Epithelial cell of esophagus (primary cell): ENCODE results near the gene PAXIP1.

Experiments used
- DNase-seq: peaks from one replicate; pipeline ENCODE4 v3.0.0; 2010; ENCODE audit warnings: low read depth
- H3K4me3 ChIP-seq: 2 replicates; pipeline ENCODE4 v1.5.1; 2011; ENCODE audit warnings: mild to moderate bottlenecking, low read length, control low read depth
- TF ChIP-seq, protein P1 (sequence below): IDR thresholded peaks from 2 replicates; pipeline ENCODE4 v1.5.1; 2011; ENCODE audit warnings: low read depth, mild to moderate bottlenecking, low read length, control low read depth, inconsistent platforms; ENCODE audit not compliant: insufficient read depth; ENCODE audit errors: missing control alignments

The PAXIP1 gene

DNA sequence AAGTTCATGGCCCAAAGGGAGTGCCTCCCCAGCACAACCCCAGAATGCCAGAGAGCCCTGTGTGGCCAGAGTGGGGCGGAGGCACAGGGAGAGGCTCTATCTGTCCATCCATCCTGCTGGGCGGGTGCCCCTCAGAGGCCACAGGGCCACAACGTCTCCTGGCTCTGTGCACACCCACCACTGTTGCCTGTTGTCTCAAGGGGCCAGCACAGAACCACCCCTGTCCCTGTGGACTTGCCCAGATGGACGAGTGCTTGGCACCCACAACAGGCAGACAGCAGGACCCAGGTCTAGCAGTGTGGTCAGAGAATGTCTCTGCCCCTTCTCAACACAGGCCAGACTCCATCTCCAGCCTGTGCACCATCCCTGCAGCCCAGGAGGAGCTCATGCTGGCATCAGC is 92.8 kb downstream of the PAXIP1 start:
- TF ChIP-seq, protein P1, sequence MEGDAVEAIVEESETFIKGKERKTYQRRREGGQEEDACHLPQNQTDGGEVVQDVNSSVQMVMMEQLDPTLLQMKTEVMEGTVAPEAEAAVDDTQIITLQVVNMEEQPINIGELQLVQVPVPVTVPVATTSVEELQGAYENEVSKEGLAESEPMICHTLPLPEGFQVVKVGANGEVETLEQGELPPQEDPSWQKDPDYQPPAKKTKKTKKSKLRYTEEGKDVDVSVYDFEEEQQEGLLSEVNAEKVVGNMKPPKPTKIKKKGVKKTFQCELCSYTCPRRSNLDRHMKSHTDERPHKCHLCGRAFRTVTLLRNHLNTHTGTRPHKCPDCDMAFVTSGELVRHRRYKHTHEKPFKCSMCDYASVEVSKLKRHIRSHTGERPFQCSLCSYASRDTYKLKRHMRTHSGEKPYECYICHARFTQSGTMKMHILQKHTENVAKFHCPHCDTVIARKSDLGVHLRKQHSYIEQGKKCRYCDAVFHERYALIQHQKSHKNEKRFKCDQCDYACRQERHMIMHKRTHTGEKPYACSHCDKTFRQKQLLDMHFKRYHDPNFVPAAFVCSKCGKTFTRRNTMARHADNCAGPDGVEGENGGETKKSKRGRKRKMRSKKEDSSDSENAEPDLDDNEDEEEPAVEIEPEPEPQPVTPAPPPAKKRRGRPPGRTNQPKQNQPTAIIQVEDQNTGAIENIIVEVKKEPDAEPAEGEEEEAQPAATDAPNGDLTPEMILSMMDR: no peak
- no peak overlapping the region for H3K4me3 ChIP-seq
- no peak for DNase-seq

DNA sequence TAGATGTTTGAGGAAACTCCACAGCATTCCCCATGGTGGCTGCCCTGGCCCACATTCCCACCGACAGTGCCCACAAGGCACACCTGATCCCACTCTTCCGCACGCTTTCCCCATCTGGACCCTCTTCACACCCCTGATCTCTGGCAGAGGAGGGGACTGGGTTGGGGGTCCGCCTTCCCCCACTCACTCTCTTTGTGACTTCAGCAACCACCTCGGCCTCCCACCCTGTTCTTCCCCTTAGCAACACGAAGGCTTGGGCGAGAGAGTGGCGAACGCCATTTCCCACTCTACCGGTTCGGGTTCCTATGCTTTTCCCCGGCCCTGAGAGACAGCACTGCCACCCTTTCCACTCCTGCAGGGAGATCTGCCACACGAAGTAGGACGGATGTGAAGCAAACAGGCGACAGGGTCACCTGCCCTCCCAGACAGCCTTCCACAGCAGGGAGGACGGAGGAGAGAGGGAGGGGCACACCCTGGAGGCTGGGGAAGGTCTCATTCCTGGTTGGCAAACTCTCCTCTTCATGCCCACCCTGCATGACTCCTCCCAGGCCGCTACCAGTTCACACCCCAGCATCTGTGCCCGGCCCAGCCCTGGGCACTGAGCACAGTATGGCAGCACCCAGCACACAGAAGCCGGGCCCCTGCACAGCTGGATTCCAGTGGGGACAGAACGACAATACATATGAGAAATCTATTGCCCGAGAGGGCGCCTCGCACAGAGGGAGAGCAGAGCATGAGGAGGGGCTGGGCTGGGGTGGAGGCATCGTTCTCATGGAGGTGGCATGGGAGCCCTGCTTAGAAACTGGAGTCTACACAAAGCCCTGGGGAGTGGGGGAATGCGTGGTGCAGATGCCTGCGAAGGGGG is 93.5 kb downstream of the PAXIP1 start:
- H3K4me3 ChIP-seq: no peak overlapping the region
- no peak for DNase-seq
- TF ChIP-seq, protein P1: no peak

DNA sequence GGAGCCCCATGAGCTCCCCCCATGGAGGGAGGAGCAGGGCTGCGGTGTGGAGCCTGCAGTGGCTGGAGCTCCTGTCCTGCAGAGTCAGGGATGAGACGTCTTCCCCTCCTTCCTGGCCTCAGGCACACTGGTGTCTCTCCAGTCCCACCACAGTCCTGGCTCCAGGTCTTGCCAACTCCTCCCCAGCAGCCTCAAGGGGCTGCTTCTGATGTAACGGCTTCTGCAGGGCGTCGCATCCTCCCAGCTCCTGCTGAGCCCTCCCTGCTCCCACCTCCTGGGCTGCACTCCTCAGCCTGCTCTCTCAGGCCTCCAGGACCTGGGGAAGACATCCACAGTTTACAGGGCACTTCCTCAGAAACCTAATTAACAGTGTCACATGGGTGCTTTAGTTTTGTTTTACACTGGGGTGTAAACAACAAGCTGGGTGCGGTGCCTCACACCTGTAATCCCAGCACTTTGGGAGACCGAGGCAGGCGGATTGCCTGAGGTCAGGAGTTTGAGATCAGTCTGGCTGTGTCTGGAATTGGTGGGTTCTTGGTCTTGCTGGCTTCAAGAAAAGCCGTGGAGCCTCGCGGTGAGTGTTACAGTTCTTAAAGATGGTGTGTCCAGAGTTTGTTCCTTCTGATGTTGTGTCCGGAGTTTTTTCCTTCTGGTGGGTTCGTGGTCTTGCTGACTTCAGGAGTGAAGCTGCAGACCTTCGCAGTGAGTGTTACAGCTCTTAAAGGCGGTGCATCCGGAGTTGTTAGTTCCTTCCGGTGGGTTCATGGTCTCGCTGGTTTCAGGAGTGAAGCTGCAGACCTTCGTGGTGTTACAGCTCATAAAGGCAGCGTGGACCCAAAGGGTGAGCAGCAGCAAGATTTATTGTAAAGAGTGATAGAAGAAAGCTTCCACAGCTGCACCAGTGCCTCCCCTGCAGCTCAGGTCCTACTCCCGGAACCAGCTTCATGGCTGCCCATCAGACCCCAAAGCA is 95.0 kb downstream of the PAXIP1 start:
- DNase-seq: no peak
- TF ChIP-seq, protein P1: no peak

DNA sequence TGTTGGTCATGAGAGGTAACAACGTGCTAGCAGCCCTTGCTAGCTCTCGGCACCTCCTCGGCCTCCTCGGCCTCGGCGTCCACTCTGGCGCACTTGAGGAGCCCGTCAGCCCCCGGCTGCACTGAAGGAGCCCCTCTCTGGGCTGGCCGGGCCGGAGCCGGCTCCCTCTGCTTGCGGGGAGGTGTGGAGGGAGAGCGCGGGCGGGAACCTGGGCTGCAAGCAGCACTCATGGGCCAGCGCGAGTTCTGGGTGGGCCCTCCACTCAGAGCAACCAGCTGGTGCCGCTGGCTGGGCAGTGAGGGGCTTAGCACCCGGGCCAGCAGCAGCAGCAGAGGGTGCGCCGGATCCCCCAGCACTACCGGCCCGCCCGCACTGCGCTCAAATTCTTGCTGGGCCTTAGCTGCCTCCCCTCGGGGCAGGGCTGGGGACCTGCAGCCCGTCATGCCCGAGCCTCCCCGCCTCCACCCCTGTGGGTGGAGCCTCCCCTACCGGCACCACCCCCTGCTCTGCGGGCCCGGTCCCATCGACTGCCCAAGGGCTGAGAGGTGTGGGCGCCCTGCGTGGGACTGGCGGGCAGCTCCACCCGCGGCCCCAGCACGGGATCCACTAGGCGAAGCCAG is 96.1 kb downstream of the PAXIP1 start:
- no peak for DNase-seq
- no peak overlapping the region for H3K4me3 ChIP-seq
- TF ChIP-seq, protein P1: no peak

More for the DNA sequence above, 95.0 kb downstream of the PAXIP1 start:
- no peak overlapping the region for H3K4me3 ChIP-seq

DNA sequence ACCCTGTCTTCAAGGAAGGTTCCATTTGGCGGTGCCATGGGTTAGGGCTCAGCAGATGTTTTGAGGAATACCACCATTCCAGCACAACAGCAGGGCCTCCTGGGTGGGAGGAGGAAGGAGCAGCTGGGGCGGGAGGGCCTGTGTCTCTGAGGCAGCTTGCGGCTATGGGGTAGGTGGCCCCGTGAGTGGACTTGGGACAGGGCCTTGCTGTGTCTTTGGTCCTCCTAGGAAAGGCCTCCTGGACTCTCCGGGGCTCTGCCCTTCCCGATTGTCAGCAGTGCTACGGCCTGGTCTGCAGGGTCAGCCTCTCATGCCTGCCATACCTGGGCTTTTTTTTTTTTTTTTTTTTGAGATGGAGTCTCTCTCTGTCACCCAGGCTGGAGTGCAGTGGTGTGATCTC is 96.7 kb downstream of the PAXIP1 start:
- DNase-seq: no peak
- no peak overlapping the region for H3K4me3 ChIP-seq
- TF ChIP-seq, protein P1: no peak

DNA sequence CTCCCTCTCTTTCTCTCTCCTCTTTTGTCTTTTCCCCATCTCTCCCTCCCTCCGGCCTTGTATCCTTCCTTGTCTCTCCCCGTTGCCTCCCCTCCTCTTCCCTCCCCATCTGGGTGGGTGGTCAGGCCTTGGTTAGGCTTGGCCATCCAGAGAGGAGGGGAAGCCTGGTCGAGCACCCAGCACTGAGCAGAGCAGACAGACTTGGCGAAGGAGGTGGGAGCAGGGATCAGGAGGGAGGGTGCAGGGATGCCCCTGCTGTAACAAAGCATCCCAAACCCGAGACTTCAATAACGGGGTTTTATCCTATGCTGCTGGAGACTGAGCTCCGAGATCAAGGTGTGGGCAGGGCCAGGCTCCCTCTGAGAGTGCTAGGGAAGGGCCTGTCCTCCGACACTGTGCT is 97.3 kb downstream of the PAXIP1 start:
- TF ChIP-seq, protein P1: no peak
- no peak for DNase-seq
- no peak overlapping the region for H3K4me3 ChIP-seq
